ENCODE measurements around the gene E2F2.

Gene E2F2

DNA sequence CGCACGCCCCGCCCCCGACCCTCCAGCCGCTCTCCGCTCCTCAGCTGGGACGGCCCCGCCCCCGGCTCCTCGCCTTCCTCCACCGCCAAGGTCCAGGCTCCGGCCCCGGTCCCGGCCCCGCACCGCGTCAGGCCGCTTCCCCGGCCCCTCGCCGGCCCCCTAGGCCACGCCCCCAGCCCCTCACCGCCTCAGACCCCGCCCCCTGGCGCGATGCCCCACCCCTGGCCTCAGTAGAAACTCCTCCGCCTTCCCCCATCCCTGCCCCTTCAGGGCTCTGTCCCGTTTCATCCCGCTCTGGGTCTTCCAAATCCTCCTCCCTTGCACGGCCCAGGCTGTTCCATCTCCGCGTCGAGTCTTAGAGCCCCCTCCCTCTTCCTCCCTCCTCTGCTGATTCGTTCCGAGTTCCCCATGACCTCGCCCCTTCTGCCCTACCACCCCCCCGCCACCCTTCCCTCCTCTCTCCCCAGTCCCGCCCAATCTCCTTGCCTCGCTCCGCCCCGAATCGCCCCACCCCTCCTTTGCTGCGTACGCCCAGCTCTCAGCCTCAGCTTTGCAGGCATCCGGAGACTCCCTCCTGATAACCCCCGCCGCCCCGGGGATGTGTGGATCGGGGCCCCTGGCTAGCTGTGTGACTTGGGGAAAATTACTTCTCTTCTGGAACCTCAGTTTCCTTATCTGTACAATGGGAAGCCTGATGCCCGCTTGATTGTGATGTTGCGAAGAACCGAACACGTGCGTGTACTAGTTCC lies 46.6 kb downstream of the E2F2 start:
- Histone ChIP-seq H3K9me3 (ENCODE audit: insufficient read depth, low read length) (no peaks in the 10 kb centered on the region), H2AFZ (ENCODE audit: low read depth, low read length, severe bottlenecking) (peak overlapping the region; percentile 87), H3K9me2 (replicated peaks; ENCODE audit: insufficient read depth, low read length) (no peaks in the 10 kb centered on the region), H3K9ac (ENCODE audit: low read length) (peak overlapping the region; percentile 50), H3K79me2 (ENCODE audit: insufficient read depth, low read length) (no peaks in the 10 kb centered on the region), H3F3A (ENCODE audit: insufficient read depth) (no peaks in the 10 kb centered on the region), H4K20me1 (ENCODE audit: low read depth, low read length) (no peaks in the 10 kb centered on the region), H3K36me3 (ENCODE audit: low read length) (no peaks in the 10 kb centered on the region), H3K27me3 (ENCODE audit: low read length) (no peaks in the 10 kb centered on the region), H3K4me3 (ENCODE audit: insufficient read depth, low read length, poor library complexity, severe bottlenecking) (peak overlapping the region; percentile 64), H3K4me2 (ENCODE audit: low read depth, low read length, poor library complexity, severe bottlenecking) (peak overlapping the region; percentile 72), H3K27ac (ENCODE audit: low read depth, low read length) (no peak overlapping the region)
- TF ChIP-seq EZH2phosphoT487 (conservative IDR thresholded peaks at IDR 0.05; ENCODE audit: low read length) (no peak), CTCF (IDR thresholded peaks at IDR 0.05; ENCODE audit: insufficient read depth, low read length, poor library complexity, severe bottlenecking) (no peak)

GRCh38 chr1:23483321-23484252 lies 47.4 kb downstream of the E2F2 start, which contains the start of gene ASAP3:
TSS of gene ASAP3 (minus strand) at chr1:23484179. CDS start at chr1:23484133, 46 bp downstream.
- Histone ChIP-seq H3K9me3 (ENCODE audit: insufficient read depth, low read length) (no peaks in the 10 kb centered on the region), H2AFZ (ENCODE audit: low read depth, low read length, severe bottlenecking) (peak within 1 kb of the TSS; percentile 87), H3K79me2 (ENCODE audit: insufficient read depth, low read length) (no peaks in the 10 kb centered on the region), H3K4me2 (ENCODE audit: low read depth, low read length, poor library complexity, severe bottlenecking) (peak within 1 kb of the TSS; percentile 72), H3K27ac (ENCODE audit: low read depth, low read length) (no peak within 1 kb of the TSS), H4K20me1 (ENCODE audit: low read depth, low read length) (no peaks in the 10 kb centered on the region), H3K4me3 (ENCODE audit: insufficient read depth, low read length, poor library complexity, severe bottlenecking) (peak within 1 kb of the TSS; percentile 64), H3F3A (ENCODE audit: insufficient read depth) (no peaks in the 10 kb centered on the region), H3K9ac (ENCODE audit: low read length) (peak within 1 kb of the TSS; percentile 50), H3K27me3 (ENCODE audit: low read length) (no peaks in the 10 kb centered on the region), H3K9me2 (replicated peaks; ENCODE audit: insufficient read depth, low read length) (no peaks in the 10 kb centered on the region), H3K36me3 (ENCODE audit: low read length) (no peaks in the 10 kb centered on the region)
- no peak for TF ChIP-seq EZH2phosphoT487 (conservative IDR thresholded peaks at IDR 0.05; ENCODE audit: low read length)
- TF ChIP-seq CTCF (IDR thresholded peaks at IDR 0.05; ENCODE audit: insufficient read depth, low read length, poor library complexity, severe bottlenecking) = no peak

DNA sequence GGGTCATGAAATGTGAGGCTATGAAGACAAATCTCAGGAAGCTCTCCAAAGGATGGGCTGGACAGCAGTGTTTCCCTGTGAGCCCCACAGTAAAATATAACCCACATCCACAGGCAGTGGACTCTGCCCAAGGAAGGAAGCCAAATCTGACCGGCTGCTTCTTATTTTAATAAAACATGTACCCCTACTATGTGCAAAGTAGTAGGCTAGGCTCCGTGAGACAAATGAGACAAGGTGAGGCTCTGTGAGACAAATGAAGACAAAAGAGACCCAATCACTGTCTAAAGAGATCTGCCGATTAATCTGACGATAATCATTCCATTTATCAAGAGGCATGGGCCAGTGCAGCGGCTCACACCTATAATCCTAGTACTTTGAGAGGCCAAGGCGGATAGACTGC lies 49.1 kb downstream of the E2F2 start:
- H3F3A ChIP-seq (ENCODE audit: insufficient read depth) = no peaks in the 10 kb centered on the region
- H3K9me2 ChIP-seq (replicated peaks; ENCODE audit: insufficient read depth, low read length) = no peaks in the 10 kb centered on the region
- no peaks in the 10 kb centered on the region for H4K20me1 ChIP-seq (ENCODE audit: low read depth, low read length)
- no peaks in the 10 kb centered on the region for H3K79me2 ChIP-seq (ENCODE audit: insufficient read depth, low read length)
- H3K4me3 ChIP-seq (ENCODE audit: insufficient read depth, low read length, poor library complexity, severe bottlenecking) = no peak overlapping the region
- TF ChIP-seq CTCF (IDR thresholded peaks at IDR 0.05; ENCODE audit: insufficient read depth, low read length, poor library complexity, severe bottlenecking) (no peak), EZH2phosphoT487 (conservative IDR thresholded peaks at IDR 0.05; ENCODE audit: low read length) (no peak)
- H2AFZ ChIP-seq (ENCODE audit: low read depth, low read length, severe bottlenecking) = no peak overlapping the region
- H3K9me3 ChIP-seq (ENCODE audit: insufficient read depth, low read length) = no peaks in the 10 kb centered on the region
- no peaks in the 10 kb centered on the region for H3K36me3 ChIP-seq (ENCODE audit: low read length)
- no peak overlapping the region for H3K9ac ChIP-seq (ENCODE audit: low read length)
- H3K27me3 ChIP-seq (ENCODE audit: low read length) = no peaks in the 10 kb centered on the region
- H3K27ac ChIP-seq (ENCODE audit: low read depth, low read length) = no peak overlapping the region
- H3K4me2 ChIP-seq (ENCODE audit: low read depth, low read length, poor library complexity, severe bottlenecking) = no peak overlapping the region

All from SU-DHL-6 (cell line).